DMS114 treated with DMSO at 0.1 percent for 48 hours (cell line): Measurements from ENCODE around the gene THRB.
"Not testable (repeated sequence)": the region's sequence is repeated elsewhere in the genome, so short reads cannot be mapped to it uniquely, and the experiment has no call there.

Source experiments
- DNase-seq: peaks from one replicate; lab custom pipeline; 2025; ENCODE audit not compliant: unreplicated experiment; lab: John Stamatoyannopoulos, UW

The THRB gene

GRCh38 chr3:24120434-24120833 is 374.2 kb downstream of the THRB start:
- DNase-seq = no peak

DNA sequence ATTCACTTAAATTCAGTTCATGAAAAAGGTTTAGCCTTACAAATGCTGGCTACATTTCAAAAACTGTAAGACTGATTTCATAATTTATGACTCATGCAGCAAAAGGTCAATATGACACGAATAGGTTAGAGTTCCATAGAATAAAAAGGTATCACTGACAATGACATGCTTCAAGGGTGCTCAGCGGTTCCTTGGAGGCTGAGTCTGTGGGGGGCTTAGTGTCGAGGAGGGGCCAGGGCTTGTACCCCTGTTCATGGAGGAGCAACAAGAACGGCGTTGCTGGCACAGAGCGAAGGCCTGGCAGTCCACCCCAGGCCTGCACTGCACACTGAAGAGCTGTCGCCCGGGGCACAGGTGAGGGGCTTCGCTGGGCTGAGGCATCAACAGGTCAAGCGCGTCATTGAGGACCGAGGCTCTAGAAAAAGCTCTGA is 375.3 kb downstream of the THRB start:
- DNase-seq = no peak

- DNase-seq = no peak
Observed at GRCh38 chr3:24117508-24117907, 377.1 kb downstream of the THRB start.

GRCh38 chr3:24111711-24112110 is 382.9 kb downstream of the THRB start:
- no peak for DNase-seq

- DNase-seq = no peak
Observed at GRCh38 chr3:24110051-24110450, 384.6 kb downstream of the THRB start.

- no peak for DNase-seq
Observed at GRCh38 chr3:24101676-24102168, 392.9 kb downstream of the THRB start.

GRCh38 chr3:24100696-24101402 is 393.8 kb downstream of the THRB start:
- no peak for DNase-seq

GRCh38 chr3:24096695-24097290 is 397.9 kb downstream of the THRB start:
- DNase-seq = no peak

GRCh38 chr3:24096271-24096670 is 398.4 kb downstream of the THRB start:
- DNase-seq = no peak

DNA sequence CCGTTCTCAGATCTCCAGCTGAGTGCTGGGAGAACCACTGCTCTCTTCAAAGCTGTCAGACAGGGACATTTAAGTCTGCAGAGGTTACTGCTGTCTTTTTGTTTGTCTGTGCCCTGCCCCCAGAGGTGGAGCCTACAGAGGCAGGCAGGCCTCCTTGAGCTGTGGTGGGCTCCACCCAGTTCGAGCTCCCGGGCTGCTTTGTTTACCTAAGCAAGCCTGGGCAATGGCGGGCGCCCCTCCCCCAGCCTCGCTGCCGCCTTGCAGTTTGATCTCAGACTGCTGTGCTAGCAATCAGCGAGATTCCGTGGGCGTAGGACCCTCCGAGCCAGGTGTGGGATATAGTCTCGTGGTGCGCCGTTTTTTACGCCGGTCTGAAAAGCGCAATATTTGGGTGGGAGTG is 399.8 kb downstream of the THRB start:
- DNase-seq = not testable (repeated sequence)

DNA sequence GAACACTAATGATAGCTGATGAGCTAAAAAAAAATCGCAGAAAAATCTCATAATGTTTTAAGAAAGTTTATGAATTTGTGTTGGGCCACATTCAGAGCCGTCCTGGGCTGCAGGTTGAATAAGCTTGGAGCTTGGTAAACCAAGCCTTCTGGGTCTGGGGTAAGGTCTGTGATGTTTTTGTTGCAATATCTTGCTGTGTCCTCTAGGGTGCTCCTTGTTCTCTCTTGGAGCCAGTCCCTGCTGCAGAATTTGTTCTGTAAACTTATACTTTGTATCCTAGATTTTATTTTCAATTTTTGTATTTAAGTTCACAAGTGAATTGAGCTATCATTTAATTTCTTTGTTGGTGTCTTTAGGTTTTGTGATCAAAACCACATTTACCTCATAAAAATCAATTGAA is 405.9 kb downstream of the THRB start:
- DNase-seq = peak; percentile 2

DNA sequence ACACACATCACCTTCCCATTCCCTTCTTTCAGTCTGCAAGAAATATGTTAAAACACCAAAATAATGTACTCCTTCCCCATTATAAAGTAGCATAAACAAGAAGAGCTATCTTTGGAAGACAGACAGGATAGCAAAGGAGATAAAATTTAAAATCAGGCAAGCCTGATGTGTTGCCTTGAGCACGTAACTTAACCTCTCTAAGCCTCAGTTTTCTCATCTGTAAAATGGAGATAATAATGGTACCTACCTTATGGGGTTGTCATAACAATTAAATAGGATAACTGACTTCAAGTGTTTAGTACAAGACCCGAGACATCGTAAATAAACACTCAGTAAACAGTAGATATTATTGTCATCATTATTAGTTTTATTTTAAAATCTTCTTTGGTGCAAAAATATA is 407.2 kb downstream of the THRB start:
- DNase-seq = no peak

- DNase-seq = no peak
Observed at GRCh38 chr3:24086617-24087404, 407.8 kb downstream of the THRB start.

GRCh38 chr3:24086206-24086605 is 408.4 kb downstream of the THRB start:
- no peak for DNase-seq

DNA sequence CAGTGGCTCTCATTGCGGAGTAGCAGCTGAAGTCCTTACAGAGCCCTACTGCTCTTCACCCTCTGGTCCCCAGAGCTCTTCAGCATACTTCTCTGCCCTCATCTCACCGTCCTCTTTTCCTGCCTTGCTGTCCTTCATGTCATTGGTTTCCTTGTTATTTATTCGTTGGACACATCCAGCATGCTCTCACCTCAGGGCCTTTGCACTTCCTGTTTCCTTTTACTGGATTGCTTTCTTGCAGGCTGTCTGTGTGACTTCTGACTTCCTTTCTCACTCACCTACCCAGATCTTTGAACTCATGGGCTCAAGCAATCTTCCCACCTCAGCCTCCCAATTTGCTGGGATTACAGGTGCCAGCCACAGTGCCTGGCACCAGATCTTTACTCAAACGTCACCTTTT is 422.5 kb downstream of the THRB start:
- no peak for DNase-seq

GRCh38 chr3:24069045-24069444 is 425.6 kb downstream of the THRB start:
- no peak for DNase-seq

- no peak for DNase-seq
Observed at GRCh38 chr3:24067483-24067882, 427.2 kb downstream of the THRB start.
